Measurements from ENCODE around the gene MAPK12.
"Not testable (repeated sequence)": the region's sequence is repeated elsewhere in the genome, so short reads cannot be mapped to it uniquely, and the experiment has no call there.

The MAPK12 gene

DNA sequence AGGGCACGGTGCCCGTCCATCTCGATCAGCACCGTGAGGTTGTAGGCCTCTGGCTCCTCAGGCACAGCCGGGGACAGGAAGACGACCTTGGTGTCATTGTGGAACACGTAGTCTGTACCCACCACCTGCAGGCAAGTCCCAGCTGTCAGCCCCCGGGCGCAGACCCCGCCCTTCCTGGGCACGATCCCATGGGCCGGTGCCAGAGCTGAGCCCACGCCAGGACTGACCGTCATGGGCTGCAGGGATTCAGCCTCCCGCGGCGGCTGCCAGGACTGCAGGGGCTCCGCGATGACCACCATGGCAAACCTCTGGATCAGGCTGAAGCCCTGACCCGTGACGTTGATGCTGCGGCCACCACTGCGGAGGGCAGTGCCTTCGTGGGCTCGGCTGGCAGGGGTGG is 20.5 kb upstream of the MAPK12 start:
- DNase-seq (ENCODE audit: low spot score): no peak

DNA sequence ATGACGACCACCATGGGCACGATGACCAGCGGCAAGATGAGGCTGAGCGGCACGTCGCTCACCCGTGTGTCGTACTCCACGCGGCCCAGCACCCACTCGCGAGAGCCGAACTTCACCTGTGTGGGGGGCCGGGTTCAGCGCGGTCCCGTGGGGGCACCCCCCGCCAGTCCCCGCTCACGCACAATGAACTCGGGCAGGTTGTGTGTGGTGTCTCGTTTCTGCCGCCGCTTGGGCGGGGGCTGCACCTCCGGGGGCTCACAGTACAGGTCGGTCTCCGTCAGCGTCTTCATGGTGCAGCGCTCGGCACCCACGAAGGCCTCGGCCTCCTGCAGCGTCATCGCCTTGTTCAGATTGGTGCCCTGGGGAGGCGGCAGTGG is 19.9 kb upstream of the MAPK12 start:
- DNase-seq (ENCODE audit: low spot score): no peak

GRCh38 chr22:50280708-50281383 is 19.4 kb upstream of the MAPK12 start:
- no peak for DNase-seq (ENCODE audit: low spot score)

DNA sequence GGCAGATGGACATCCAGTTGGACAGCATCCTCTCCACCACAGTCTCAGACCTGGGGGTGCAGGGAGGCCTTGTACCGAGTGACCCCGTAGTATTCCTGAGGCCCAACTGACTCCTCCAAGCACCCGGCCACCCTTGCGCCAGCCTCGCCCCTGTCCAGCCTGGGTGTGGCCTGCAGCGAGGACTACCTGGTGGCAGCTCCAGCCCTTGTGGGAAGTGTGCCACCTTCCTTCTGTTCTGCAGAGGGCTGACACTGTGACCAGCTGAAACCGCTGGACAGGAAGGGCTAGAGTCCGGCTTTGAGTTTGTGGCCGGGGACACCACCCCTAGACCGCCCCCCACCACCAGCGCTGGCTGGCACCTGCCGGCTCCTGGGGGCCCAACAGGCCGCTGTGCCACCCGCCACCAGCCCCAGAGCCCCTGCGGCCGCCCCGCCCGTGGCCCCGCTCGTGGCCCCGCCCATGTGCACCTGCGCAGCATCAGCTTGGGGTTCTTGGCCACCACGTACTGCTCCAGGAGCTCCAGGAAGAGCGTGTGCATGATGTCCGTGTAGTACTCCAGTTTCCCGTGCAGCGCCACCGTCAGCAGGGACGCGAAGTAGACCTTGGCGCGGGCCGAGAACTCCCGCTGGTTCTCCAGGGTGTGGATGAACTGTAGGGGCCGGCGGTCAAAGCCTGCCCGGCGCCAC is 18.7 kb upstream of the MAPK12 start:
- DNase-seq (ENCODE audit: low spot score): no peak

DNA sequence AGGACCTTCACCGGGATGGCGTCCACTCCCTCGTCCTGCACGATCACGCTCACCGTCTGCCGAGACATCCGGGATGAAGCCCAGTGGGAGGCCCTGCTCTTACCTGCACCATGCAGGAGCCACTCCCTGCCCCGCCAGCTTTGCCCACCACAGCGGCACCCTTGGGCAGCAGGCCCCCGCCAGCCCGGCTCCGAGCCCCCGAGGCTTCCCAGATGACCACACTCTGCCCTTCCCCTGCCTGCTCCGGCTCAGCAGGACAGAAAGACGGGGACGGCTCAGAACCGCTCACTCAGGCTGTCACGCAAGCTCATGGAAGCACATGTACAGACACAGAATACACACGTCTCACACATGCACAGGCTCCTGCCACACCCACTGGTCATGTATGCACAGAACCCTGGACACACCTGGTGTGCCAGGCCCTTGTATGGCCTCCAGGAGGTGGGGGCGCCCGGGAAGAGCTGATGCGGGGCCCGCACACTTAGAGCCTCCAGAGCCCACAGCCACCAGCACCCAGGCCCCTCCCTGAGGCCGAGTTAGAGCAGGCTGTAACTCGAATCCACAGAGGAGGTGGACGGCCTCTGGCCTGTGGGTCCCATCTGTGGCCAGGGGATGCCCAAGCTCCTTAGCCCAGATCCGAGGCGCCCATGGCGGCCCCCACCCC is 17.6 kb upstream of the MAPK12 start:
- DNase-seq (ENCODE audit: low spot score): no peak

DNA sequence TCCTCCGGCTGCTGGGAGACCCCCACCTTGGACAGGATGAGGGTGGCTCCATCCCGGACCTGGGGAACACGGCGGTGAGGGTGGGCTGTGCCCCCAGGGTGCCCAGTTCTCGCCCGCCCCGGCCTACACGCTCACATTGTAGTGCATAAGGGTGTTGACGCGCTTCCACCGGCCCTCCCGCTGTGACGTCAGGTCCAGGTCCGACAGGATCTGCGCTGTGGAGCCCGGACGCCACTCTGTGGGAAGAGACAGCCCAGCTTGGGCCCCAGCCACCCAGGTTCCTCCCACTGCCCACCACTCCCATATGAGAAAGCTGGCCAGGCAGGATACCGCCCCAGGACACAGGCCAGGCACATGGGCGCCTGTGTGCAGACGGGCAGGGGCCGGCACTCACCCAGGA is 17.0 kb upstream of the MAPK12 start:
- DNase-seq (ENCODE audit: low spot score): no peak

DNA sequence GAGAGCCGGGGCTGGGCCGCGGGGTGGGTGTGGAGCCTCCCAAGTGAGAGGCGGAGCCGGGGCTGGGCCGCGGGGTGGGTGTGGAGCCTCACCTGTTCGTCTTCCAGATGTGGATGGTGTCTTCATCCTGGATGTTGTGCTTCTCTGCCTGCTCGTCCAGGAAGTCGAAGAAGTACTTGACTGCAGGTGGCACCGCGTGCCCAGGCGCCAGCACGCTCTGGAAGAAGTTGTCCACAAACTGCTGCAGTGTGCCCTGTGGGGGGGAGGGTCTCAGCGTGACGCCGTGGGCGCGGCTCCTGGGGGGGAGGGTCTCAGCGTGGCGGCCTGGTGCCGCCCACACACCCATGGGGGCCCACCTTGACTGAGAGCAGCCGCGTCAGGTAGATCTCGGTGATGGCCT is 16.3 kb upstream of the MAPK12 start:
- no peak for DNase-seq (ENCODE audit: low spot score)

GRCh38 chr22:50276143-50276542 is 14.7 kb upstream of the MAPK12 start:
- no peak for DNase-seq (ENCODE audit: low spot score)

DNA sequence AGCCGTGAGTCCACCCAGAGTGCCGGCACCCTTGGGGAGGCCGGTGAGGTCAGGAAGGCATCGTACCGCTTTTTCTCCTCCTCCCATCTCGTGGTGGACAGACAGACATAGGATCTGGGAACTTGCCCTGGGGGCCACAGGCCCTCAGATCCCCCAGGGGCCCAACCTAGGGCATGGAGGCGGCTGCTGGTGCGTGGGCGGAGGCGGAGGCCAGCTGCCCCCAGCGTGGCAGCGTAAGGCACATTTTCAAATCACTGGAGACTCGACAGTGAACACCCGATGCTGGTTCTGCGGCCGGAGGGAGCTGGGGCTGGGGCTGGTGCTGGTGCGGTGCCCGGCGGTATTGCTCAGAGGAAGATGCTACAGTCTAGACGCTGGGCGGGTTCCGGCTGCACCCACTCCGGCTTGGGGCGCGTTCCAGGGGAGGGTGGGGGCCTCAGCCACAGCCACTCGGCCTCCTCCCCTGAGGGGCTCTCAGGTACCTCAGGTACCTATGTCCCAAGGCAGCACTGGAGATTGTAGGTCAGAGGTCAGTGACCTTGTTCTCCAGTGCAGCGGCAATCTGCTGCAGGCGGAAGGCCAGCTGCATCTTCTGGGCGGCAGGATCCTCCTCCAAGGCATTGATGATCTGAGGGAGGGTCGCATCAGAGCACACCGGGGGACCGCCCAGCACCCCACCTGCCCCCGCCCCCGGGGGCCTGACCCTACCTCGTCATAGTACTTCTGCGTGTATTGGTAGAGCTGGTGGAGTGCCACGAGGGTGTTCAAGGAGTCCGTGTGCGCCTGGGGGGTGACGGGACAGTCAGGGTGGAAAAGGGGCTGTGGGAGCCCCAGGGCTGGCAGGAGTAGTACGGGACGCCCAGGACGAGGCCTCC is 13.9 kb upstream of the MAPK12 start:
- no peak for DNase-seq (ENCODE audit: low spot score)

DNA sequence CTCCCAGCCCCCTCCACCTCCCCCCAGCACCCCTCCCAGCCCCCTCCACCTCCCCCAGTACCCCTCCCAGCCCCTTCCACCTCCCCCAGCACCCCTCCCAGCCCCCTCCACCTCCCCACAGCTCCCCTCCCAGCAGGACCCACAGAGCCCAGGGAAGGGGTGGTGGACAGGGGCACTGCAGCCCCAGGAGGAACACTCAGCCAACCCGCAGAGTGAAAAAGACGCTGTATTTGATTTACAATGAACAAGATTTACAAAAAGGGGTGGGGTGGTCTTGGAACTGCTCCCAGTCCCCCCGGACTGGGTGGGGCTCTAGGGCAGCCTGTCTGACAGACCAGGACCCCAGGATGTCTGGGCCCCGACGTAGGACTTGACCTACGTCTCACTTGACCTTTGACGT is 13.3 kb upstream of the MAPK12 start:
- DNase-seq (ENCODE audit: low spot score): no peak

DNA sequence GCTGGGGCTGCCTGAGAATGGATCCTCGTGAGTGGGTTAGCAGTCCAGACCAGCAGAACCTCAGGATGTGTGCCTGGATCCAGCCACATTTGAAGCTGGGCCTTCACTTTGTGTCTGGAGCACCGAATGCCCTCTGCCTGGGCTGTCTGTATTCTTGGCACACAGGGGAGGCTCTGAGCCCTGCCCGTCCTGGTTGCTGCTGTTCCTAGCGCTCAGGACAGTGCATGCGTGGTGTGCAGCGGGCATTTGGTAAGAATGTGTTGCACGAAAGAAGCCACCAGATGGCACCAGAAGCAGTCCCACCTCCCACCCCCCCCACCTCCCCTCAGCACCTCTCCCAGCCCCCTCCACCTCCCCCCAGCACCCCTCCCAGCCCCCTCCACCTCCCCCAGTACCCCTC is 12.8 kb upstream of the MAPK12 start:
- DNase-seq (ENCODE audit: low spot score): no peak

DNA sequence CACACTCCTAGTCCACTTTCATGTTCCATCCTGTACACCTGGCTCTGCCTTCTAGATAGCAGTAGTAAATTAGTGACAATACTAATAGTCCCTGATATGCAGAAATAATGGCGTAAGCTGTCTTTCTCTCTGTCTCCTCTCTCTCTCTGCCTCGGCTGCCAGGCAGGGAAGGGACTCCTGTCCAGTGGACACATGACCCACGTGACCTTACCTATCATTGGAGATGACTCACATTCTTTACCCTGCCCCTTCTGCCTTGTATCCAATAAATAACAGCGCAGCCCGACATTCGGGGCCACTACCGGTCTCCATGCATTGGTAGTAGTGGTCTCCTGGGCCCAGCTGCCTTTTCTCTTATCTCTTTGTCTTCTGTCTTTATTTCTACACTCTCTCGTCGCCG is 12.3 kb upstream of the MAPK12 start:
- DNase-seq (ENCODE audit: low spot score): not testable (repeated sequence)

DNA sequence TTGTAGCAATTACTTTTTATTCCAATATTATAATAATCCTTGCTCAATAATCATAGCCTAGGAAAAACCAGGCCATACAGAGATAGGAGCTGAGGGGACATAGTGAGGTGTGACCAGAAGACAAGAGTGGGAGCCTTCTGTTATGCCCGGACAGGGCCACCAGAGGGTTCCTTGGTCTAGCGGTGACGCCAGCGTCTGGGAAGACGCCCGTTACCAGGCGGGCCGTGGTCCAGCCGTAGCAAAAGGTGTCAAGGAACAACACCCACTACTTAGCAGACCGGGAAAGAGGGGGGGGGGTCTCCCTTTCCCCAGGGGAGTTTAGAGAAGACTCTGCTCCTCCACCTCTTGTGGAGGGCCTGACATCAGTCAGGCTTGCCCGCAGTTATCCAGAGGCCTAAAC is 11.9 kb upstream of the MAPK12 start:
- not testable (repeated sequence) for DNase-seq (ENCODE audit: low spot score)

DNA sequence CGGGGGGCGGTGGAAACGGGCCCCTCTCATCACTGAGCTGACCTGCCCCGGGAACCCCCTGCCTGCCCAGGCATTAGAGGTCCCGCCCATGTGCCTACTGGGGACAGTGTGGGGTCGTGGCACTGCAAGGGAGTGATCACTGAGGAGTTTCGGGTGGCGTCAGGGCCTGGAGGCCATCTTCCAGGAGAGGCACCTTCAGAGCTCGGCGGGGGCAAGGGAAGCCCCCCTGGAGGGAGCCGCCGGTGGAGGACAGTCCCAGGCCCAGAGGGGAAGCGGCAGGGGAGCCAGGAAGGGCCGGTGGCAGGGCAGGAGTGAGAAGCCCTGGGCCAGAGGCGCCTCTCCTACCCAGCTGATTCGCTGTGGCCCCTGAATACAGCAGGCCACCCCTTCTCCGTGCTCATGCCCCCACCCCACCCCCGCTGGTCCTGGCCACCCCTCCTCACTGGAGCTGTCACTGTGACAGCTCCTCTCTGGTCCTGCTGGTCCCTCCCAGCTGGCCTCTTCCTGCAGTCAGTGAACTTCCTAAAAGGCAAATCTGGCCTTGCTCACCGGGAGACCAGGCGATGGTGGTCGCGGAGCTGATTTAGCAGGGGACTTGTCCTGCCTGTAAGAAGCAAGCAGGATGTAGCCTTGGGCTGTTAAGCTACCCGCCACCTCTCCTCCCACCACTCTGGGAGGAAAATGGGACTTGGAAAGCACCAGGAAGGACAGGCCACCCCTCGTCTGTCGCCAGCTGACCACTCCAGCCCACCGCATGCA is 10.7 kb upstream of the MAPK12 start:
- no peak for DNase-seq (ENCODE audit: low spot score)

DNA sequence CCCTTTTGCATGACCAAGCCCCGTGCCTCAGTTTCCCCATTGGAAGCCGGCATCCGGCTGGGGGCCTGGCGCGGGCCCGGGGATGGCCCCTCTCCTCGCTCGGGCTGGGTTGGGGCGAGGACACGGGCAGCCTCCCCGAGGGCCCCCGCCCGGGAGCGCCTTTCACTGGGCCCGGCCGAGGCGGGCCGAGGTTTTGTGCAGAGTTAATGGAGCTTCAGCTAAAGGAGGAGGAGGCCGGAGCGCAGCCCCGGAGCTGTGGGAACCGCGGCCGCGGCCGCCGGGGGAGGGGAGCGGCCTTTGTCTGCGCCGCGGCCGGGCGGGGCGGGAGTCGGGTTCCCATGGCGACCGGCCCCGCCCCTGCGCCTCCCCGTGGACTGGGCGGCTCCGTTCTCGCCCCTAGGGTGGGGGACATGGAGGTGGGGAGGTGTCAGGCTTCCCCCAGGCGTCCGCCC is 10.1 kb upstream of the MAPK12 start:
- peak; percentile 65 for DNase-seq (ENCODE audit: low spot score)

DNA sequence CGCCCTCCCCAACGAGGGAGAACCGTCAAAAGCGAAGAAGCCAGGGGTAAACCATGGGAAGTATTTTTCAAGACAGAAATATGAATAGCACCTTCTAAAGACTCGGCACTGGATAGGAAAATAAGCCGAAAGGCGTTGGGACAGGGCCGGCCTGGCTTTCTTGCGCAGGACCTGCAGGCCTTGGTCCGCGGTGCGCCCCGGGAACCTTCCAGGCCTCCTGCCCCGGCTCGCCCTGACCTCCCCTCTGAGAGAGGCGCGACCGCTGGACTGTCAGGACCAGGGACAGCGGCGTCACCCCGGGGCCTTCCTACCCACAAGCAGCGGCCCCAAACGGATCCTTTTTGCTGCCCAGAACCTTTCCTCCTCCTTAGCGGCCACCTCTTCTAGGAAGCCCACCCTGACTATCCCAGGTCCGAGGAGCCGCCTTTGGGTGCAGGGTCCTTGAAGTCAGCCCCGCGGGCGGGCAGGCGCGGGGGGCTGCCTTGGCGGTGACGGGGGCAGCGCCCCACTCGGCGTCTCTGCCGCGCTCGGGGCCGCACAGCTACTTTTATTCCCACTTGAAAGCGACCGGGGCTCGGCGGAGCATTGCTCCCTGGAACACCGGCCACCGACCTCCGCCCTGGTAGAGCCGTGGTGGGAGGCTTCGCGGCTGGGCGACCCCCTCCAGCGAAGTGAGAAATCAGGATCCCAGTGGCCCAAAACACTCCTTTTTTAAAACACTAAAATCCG is 9.3 kb upstream of the MAPK12 start:
- DNase-seq (ENCODE audit: low spot score): peak; percentile 53

DNA sequence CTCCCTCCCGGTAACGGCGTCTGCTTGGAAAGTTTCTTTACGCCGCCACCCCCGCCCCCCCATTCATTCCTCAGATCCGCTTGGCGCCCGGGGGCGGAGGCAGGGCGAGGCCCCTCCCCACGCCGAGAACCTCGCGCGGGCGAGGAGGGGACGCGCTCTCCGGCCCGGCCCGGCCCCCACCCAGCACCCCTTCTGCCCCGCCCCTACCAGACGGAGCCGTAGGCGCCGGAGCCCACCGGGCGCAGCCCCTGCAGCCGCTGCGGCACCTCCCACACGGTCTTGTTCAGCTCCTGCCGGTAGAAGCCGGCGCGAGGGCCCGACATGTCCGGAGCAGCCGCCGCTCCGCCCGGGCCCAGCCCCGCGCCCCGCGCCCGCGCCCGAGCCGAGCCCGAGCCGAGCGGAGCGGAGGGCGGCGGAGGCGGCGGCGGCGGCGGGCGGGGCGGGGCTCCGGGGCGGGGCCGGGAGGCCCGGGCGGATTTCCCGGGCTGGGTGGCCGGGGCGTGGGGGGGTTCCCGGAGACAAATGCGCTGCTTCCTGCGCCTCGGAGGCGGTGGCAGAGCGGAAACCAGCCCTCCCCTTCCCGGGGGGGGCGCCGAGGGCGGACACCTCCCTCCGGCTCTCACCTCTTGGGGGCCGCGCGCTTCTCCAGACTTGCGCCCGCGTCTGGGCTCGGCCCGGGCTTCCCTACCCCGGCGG is 8.6 kb upstream of the MAPK12 start, which contains the start of gene MAPK11:
Gene MAPK11 (minus strand): TSS at position 411 of the 696 bp plus-strand sequence. CDS start 88 bp downstream, at position 323.
- DNase-seq (ENCODE audit: low spot score): no peak

DNA sequence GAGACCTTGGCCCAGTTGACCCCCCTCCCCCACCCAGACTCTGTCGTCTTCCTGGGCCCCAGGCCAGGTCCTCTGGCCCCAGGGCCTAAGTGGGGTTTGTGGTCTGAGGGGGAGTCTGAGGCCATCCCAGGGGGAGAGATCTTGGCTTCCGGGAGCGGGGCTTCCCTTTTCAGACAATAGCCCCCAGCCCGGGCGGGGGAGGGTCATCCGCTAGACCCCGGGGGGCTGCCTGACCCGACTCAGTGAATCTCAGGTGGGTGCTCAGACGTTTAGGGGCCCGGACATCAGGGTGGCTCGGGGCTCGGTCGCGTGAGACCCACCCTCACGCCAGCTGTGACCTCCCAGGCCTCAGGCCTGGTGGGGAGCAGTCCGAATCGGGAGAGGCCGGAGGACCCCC is 8.1 kb upstream of the MAPK12 start:
- no peak for DNase-seq (ENCODE audit: low spot score)

DNA sequence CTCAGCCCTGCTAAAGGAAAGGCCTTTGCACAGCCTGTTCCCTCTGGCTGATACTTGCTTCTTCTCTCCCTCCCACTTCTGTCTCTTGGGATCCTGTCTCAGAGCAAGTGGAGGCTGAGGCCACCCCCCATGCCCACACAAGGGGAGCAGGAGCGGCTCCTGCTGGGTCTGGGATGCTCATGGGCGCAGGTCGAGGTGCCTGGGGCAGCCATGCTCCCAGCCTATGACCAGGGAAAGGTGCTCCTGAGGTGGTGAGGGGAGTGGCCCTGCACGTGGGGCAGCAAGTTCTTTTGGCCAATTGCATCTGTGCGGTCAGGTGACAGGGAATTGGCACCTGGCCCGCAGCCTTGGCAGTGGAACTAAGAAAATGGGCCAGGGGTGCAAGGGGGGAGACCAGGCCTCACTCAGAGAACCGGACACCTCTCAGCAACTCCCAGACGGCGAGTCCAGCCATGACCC is 7.2 kb upstream of the MAPK12 start:
- no peak for DNase-seq (ENCODE audit: low spot score)
